Measurements from ENCODE around the gene CPT1B.
A peak's percentile ranks its signal among the peaks of the same experiment; 100 is the strongest.

The CPT1B gene

GRCh38 chr22:50551160-50551752, 27.0 kb downstream of the CPT1B start:
- FAIRE-seq (no peak), DNase-seq (ENCODE audit: insufficient read length, low spot score) (no peak)
- TF ChIP-seq POLR2AphosphoS5 (IDR thresholded peaks at IDR 0.05; ENCODE audit: low read depth, low read length) (no peak), POLR2A (IDR thresholded peaks at IDR 0.05; ENCODE audit: low read depth, low read length) (no peak), TAF1 (IDR thresholded peaks at IDR 0.05; ENCODE audit: low read depth, low read length) (no peak), PAX5 (IDR thresholded peaks at IDR 0.05; ENCODE audit: insufficient read depth, low read length, severe bottlenecking) (no peak), POU2F2 (IDR thresholded peaks at IDR 0.05; ENCODE audit: low read depth, low read length) (no peak), SPI1 (IDR thresholded peaks at IDR 0.05; ENCODE audit: low read depth, low read length) (no peak)

DNA sequence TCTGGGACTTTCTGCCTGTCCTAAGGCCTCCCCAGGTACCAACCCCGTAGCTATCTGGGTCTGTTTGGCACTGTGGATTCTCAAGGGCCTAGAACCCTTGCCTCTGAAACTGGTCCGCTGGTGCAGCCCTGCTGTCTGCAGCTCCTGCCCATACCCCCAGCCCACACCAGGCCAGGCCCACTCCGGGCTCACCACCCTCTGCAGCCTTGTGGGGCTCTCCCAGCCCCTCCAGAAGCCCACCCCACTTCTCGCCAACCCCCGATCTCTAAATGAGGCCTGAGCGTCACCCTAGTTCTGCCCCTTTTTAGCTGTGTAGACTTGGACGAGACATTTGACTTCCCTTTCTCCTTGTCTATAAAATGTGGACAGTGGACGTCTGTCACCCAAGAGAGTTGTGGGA, 27.8 kb downstream of the CPT1B start:
- FAIRE-seq = no peak
- no peak for TF ChIP-seq POLR2A (IDR thresholded peaks at IDR 0.05; ENCODE audit: low read depth, low read length)
- TF ChIP-seq PAX5 (IDR thresholded peaks at IDR 0.05; ENCODE audit: insufficient read depth, low read length, severe bottlenecking) = no peak
- no peak for TF ChIP-seq POLR2AphosphoS5 (IDR thresholded peaks at IDR 0.05; ENCODE audit: low read depth, low read length)
- no peak for TF ChIP-seq TAF1 (IDR thresholded peaks at IDR 0.05; ENCODE audit: low read depth, low read length)
- TF ChIP-seq POU2F2 (IDR thresholded peaks at IDR 0.05; ENCODE audit: low read depth, low read length) = no peak
- TF ChIP-seq SPI1 (IDR thresholded peaks at IDR 0.05; ENCODE audit: low read depth, low read length) = no peak
- no peak for DNase-seq (ENCODE audit: insufficient read length, low spot score)

DNA sequence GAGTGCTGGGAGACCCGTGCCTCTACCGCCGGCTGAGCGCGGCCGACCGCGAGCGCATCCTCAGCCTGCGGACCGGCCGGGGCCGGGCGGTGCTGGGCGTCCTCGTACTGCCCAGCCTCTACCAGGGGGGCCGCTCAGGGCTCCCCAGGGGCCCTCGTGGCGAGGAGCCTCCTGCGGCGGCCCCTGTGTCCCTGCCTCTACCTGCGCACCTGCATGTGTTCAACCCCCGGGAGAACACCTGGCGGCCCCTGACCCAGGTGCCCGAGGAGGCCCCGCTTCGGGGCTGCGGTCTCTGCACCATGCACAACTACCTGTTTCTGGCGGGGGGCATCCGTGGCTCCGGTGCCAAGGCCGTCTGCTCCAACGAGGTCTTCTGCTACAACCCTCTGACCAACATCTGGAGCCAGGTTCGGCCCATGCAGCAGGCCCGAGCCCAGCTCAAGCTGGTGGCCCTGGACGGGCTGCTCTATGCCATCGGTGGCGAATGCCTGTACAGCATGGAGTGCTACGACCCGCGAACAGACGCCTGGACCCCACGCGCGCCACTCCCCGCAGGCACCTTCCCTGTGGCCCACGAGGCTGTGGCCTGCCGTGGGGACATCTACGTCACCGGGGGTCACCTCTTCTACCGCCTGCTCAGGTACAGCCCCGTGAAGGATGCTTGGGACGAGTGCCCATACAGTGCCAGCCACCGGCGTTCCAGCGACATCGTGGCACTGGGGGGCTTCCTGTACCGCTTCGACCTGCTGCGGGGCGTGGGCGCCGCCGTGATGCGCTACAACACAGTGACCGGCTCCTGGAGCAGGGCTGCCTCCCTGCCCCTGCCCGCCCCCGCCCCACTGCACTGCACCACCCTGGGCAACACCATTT, 29.1 kb downstream of the CPT1B start:
- TF ChIP-seq POLR2A (IDR thresholded peaks at IDR 0.05; ENCODE audit: low read depth, low read length) = no peak
- no peak for TF ChIP-seq POU2F2 (IDR thresholded peaks at IDR 0.05; ENCODE audit: low read depth, low read length)
- no peak for TF ChIP-seq TAF1 (IDR thresholded peaks at IDR 0.05; ENCODE audit: low read depth, low read length)
- TF ChIP-seq SPI1 (IDR thresholded peaks at IDR 0.05; ENCODE audit: low read depth, low read length) = no peak
- no peak for TF ChIP-seq PAX5 (IDR thresholded peaks at IDR 0.05; ENCODE audit: insufficient read depth, low read length, severe bottlenecking)
- TF ChIP-seq POLR2AphosphoS5 (IDR thresholded peaks at IDR 0.05; ENCODE audit: low read depth, low read length) = no peak
- DNase-seq (ENCODE audit: insufficient read length, low spot score) = no peak
- FAIRE-seq = peak; percentile 68

GRCh38 chr22:50548040-50548920, 29.9 kb downstream of the CPT1B start:
- DNase-seq (ENCODE audit: insufficient read length, low spot score) (peak; percentile 81), FAIRE-seq (peak; percentile 89)
- TF ChIP-seq PAX5 (IDR thresholded peaks at IDR 0.05; ENCODE audit: insufficient read depth, low read length, severe bottlenecking) (no peak), SPI1 (IDR thresholded peaks at IDR 0.05; ENCODE audit: low read depth, low read length) (no peak), POLR2A (IDR thresholded peaks at IDR 0.05; ENCODE audit: low read depth, low read length) (peak; percentile 45; the same call in 1 of the 2 replicates)

DNA sequence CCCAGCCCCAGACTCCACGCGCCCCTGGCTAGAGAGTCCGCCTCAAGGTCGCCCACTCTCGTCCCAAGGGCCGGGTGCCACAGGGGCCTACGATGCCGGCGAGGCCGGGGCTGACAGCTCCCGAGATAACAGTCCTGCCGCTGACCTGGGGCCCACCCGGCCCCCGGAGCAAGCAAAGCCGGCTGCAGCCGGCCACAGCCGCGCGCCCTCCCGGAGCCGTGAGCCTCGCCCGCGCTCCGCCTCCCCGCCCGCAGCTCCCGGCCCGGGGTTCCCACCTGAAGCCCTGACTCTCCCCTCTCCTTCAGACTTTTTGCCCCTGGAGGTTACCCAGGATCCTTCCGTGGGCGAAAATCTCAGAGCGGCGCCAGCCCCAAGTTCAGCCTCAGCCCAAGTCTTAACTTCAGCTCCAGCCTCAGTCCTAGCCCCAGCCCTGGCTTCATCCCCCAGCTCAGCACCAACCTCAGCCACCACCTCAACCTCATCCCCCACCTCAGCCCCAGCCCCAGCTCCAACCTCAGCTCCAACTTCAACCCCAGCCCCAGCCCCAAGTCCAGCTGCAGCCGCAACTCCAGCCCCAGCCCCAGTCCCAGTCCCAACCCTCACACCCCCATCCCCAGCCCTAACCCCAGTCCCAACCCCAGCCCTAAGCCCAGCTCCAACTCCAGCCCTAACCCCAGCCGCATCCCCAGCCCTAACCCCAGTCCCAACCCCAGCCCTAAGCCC, 30.8 kb downstream of the CPT1B start:
- FAIRE-seq (peak; percentile 47), DNase-seq (ENCODE audit: insufficient read length, low spot score) (no peak)
- TF ChIP-seq POLR2AphosphoS5 (IDR thresholded peaks at IDR 0.05; ENCODE audit: low read depth, low read length) = no peak
- no peak for TF ChIP-seq POU2F2 (IDR thresholded peaks at IDR 0.05; ENCODE audit: low read depth, low read length)
- no peak for TF ChIP-seq TAF1 (IDR thresholded peaks at IDR 0.05; ENCODE audit: low read depth, low read length)
- no peak for TF ChIP-seq PAX5 (IDR thresholded peaks at IDR 0.05; ENCODE audit: insufficient read depth, low read length, severe bottlenecking)
- TF ChIP-seq POLR2A (IDR thresholded peaks at IDR 0.05; ENCODE audit: low read depth, low read length) = no peak
- no peak for TF ChIP-seq SPI1 (IDR thresholded peaks at IDR 0.05; ENCODE audit: low read depth, low read length)

DNA sequence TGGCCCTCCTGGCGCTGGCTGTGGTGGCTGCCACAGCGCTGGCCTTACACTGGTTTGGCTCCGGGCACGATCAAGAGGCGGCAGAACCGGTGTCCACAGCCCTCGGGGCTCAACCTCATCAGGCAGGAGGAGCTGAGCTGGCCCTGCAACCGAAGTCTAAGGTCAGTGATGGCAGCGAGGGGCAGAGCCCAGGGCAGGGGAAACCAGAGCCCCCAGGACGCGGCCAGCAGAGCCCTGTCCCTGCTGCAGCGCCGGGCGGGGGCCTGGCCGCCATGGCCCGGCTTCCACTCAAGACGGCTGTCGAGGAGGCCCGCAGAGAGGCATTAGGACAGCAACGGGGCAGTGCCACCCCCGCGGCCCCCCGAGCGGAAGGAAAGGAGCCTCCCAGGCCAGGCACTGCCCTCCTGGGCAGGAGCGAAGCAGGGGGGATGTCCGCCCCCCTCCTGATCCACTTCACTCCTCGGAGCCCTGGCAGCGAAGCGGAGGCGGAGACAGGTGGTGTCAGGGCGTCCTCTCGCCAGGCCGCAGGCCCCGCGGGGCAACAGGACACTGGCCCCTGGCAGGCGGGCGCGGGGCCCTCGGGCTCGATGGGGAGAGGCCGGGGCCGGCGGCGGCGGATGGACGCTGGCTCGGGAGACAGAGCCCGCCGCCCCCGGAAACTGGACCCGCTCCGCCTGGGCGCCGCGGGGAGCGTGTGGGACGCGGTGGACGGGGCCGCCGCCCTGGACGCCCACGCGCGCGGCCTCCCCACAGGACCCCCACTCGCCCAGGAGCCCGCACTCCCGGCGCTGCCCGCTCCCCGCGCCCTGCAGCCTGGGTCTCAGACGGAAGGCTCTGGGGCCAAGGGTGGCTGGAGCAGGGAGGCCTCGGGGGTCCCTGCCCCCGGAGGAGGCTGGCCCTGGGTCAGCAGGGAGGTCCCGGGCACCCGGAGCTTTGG, 31.6 kb downstream of the CPT1B start:
- no peak for FAIRE-seq
- no peak for DNase-seq (ENCODE audit: insufficient read length, low spot score)
- TF ChIP-seq POU2F2 (IDR thresholded peaks at IDR 0.05; ENCODE audit: low read depth, low read length) (no peak), POLR2AphosphoS5 (IDR thresholded peaks at IDR 0.05; ENCODE audit: low read depth, low read length) (no peak), SPI1 (IDR thresholded peaks at IDR 0.05; ENCODE audit: low read depth, low read length) (no peak), POLR2A (IDR thresholded peaks at IDR 0.05; ENCODE audit: low read depth, low read length) (no peak), PAX5 (IDR thresholded peaks at IDR 0.05; ENCODE audit: insufficient read depth, low read length, severe bottlenecking) (no peak), TAF1 (IDR thresholded peaks at IDR 0.05; ENCODE audit: low read depth, low read length) (no peak)

- FAIRE-seq (no peak), DNase-seq (ENCODE audit: insufficient read length, low spot score) (no peak)
- TF ChIP-seq POLR2A (IDR thresholded peaks at IDR 0.05; ENCODE audit: low read depth, low read length) (no peak), PAX5 (IDR thresholded peaks at IDR 0.05; ENCODE audit: insufficient read depth, low read length, severe bottlenecking) (no peak), SPI1 (IDR thresholded peaks at IDR 0.05; ENCODE audit: low read depth, low read length) (no peak), TAF1 (IDR thresholded peaks at IDR 0.05; ENCODE audit: low read depth, low read length) (no peak)
These were observed 32.5 kb downstream of the CPT1B start, which contains the start of gene KLHDC7B for GRCh38 chr22:50545522-50546325. TSS of gene KLHDC7B (plus strand) at chr22:50545899. CDS start at chr22:50546244, 345 bp downstream.
